Activated naive CD4-positive, alpha-beta T cell treated with anti-CD3 and anti-CD28 coated beads for 36 hours (primary cell): Measurements from ENCODE around the gene TTC23. TPM values are rescaled to one million over a fixed set of nuclear protein-coding genes. Genes with fewer than 3 reads are reported as not detected.

Source experiments
- CTCF ChIA-PET: fragments of 350-600 bp; sonication (Branson Sonifier 250); formaldehyde crosslinking; loops from one replicate; lab custom pipeline; 2021; ENCODE audit warnings: antibody characterized with exemption; lab: Charles Lee
- DNase-seq: peaks from one replicate; pipeline ENCODE4 v3.0.0-alpha.2; 2020
- H3K27ac Mint-ChIP-seq: one replicate; pipeline ENCODE4 v1.8.0; 2021; ENCODE audit warnings: mild to moderate bottlenecking, mixed read lengths
- H3K27me3 Mint-ChIP-seq: one replicate; pipeline ENCODE4 v1.8.0; 2021; ENCODE audit warnings: low read depth, mixed read lengths
- H3K36me3 Mint-ChIP-seq: one replicate; pipeline ENCODE4 v1.8.0; 2021; ENCODE audit warnings: low read depth, mixed read lengths
- H3K4me1 Mint-ChIP-seq: one replicate; pipeline ENCODE4 v1.8.0; 2021; ENCODE audit warnings: low read depth, mixed read lengths
- H3K4me3 Mint-ChIP-seq: one replicate; pipeline ENCODE4 v1.8.0; 2021; ENCODE audit warnings: mild to moderate bottlenecking, moderate library complexity, mixed read lengths
- H3K9me3 Mint-ChIP-seq: one replicate; pipeline ENCODE4 v1.8.0; 2021; ENCODE audit warnings: mixed read lengths
- intact Hi-C: fragments of 100-400 bp; cut with micrococcal nuclease; formaldehyde crosslinking; loops from one replicate; pipeline ENCODE4 v1.15.1; 2023
- total RNA-seq, 2 experiments: library from RNA; stranded (reverse); gene quantifications; one replicate each; pipeline ENCODE4 v1.2.3, GENCODE V29; 2021

TTC23 gene
- total RNA-seq, 2 experiments from 2014 or later: 4.6 to 5.5 TPM

DNA sequence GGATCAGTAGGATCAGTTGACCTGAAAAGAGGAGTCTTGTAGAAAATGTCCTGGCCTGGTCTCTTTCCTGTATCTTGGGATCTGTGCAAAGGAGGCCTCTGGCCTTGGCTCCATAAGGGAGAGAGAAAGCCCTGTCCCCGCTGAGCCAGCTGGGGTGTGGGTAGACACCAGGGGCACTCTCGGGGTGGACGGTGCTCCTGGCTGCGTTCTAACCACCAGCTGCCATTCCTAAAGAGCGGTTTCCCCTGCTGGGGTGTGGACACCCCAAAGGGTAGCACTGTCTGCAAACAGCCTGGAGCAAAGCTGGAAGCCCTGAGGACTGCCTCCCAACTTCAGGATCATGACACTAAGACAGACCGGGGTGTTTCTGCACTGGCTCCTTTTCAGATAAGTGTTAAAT, 121.0 kb downstream of the TTC23 start:
- Mint-ChIP-seq H3K4me1 (no peaks in the 10 kb centered on the region), H3K36me3 (no peaks in the 10 kb centered on the region), H3K27ac (no peak overlapping the region), H3K4me3 (no peak overlapping the region), H3K27me3 (no peaks in the 10 kb centered on the region), H3K9me3 (no peaks in the 10 kb centered on the region)
- CTCF ChIA-PET: no interaction called here
- no peak for DNase-seq
- intact Hi-C loops: no loop called here

DNA sequence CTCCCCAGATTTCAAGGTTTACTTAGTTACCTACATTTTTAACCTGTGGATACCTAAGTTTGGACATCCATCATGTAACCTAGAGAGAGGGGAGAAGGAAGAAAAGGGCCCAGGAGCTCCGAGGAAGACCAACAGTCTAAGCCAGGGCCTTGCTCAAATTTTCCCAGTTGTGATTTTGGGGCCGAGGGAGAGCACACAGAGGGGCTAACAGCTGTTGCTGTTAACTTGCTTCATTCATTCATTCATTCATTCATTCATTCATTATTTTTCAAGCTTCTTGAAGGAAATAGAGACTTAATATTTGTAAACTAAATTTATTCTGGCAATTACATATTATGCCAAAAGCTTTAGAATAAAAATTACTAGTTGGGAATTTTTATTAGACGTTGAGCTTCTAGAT, 121.6 kb downstream of the TTC23 start:
- Mint-ChIP-seq H3K4me1 (no peaks in the 10 kb centered on the region), H3K27me3 (no peaks in the 10 kb centered on the region), H3K27ac (no peak overlapping the region), H3K9me3 (no peaks in the 10 kb centered on the region), H3K4me3 (no peak overlapping the region), H3K36me3 (no peaks in the 10 kb centered on the region)
- DNase-seq: no peak
- CTCF ChIA-PET: interaction anchor here (0.8 kb wide), 1 partner anchor 27 kb away, joined by 3 read pairs; no protein-coding TSS in a partner anchor
- intact Hi-C loops: no loop called here

DNA sequence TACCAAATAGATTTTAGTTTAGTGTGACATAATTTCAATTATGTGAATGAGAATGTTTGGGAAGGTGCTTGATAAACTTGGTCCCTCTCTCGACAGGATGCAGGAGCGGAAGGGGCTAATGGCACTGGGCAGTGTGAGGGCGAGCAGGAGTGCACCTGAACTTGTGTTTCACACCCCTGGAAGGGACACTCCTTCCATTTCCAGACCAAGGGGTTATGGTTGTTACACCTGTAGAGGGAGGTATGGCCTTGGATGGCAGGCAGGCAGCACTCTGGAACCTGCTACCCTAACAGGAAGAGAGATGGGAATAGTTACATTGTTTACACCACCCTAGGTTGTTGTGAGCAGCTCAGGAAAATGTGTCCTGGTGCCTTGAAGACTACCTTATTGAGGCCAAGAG, 122.5 kb downstream of the TTC23 start:
- Mint-ChIP-seq H3K36me3 (no peaks in the 10 kb centered on the region), H3K27ac (no peak overlapping the region), H3K4me1 (no peaks in the 10 kb centered on the region), H3K9me3 (no peaks in the 10 kb centered on the region), H3K4me3 (no peak overlapping the region), H3K27me3 (no peaks in the 10 kb centered on the region)
- CTCF ChIA-PET: interaction anchor here (0.8 kb wide), 1 partner anchor 26 kb away, joined by 3 read pairs; no protein-coding TSS in a partner anchor
- intact Hi-C loops: no loop called here
- no peak for DNase-seq

DNA sequence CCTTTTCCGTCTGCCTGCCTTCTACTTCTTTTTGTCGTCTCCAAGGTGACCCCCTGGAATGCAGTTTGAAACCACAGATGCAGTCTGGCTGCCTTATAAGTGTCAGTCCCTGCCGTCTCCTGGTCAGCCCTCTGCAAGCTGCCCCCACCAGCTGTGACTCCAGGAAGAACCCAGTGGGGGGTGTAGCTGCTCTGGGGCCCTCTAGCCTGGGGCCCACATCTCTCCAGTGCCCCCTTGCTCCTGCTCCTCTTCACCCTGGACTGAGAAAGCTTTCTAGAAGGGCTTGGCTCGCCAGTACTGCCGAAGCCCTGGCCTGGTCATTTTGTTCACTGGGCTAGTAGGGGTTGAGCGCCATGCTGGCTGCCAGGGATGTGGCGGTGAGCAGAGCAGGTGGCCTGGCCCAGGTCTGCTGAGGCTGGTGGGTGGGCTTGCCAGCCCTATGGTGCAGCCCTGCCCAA, 123.2 kb downstream of the TTC23 start:
- Mint-ChIP-seq H3K27me3 (no peaks in the 10 kb centered on the region), H3K9me3 (no peaks in the 10 kb centered on the region), H3K36me3 (no peaks in the 10 kb centered on the region), H3K4me1 (no peaks in the 10 kb centered on the region), H3K4me3 (no peak overlapping the region), H3K27ac (no peak overlapping the region)
- DNase-seq: no peak
- CTCF ChIA-PET: no interaction called here
- intact Hi-C loops: no loop called here

DNA sequence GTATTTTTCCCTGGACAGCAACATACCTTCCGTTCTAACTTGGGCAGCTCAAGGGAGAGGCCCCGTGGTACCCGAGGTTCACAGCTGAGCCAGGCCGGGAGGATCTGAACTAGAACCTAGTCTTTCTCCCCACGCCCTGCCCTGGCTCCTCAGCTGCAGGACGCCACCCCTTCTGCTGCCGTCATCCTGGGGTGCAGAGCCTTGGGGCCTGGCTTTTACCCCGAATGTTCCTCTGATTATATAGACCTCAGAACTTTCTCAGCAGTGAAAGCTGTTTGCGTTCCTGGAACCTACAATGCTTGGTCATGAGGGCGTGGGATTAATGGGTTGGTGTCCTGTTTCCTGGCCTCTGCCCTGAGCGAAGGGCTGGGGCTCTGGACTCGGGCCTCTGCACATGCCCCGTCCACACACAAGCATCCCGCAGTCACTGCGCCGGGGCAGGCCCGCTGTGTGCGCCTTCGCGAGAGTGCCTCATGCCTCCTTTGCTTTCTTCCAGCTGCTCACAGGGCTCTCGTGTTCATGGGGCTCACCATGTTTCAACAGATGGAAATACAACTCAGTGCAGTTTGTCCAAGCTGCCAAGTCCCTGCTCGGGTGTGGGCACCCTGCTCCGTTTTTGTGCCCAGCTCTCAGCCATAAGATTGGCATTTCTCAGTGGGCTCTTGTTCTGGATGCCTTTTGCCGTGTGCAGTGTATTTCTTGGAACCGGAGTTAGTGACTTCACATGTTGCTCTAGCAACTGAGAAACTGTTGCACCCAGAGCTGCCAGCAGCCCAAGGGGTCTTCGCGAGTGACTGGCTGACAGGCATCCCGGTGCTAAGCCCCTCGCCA, 124.1 kb downstream of the TTC23 start:
- no peaks in the 10 kb centered on the region for H3K9me3 Mint-ChIP-seq
- H3K27ac Mint-ChIP-seq: no peak overlapping the region
- no peak overlapping the region for H3K4me3 Mint-ChIP-seq
- intact Hi-C loops: no loop called here
- CTCF ChIA-PET: interaction anchor here (0.6 kb wide), 1 partner anchor 1233 kb away, joined by 3 read pairs; no protein-coding TSS in a partner anchor
- H3K4me1 Mint-ChIP-seq: no peaks in the 10 kb centered on the region
- H3K27me3 Mint-ChIP-seq: no peaks in the 10 kb centered on the region
- no peak for DNase-seq
- no peaks in the 10 kb centered on the region for H3K36me3 Mint-ChIP-seq

DNA sequence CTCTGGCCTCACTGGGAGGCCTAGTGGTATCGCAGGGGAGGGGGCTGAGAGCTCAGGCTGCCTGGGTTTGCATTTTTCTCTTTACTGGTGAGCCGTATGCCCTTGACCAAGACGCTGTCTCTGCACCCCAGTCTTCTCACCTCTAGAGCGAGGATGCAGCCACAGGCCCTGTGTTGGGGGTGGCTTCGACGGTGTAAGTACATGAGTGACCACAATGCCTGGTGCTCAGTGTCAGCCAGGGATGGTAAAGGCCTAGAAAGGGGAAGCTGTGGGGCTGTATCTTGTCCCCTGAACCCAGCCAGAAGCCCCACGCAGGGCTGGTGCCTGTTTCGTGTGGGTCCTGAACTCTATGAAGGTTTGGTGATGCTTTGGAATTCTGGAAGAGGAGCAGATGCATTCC, 124.7 kb downstream of the TTC23 start:
- intact Hi-C loops: no loop called here
- H3K36me3 Mint-ChIP-seq: no peaks in the 10 kb centered on the region
- no peak overlapping the region for H3K4me3 Mint-ChIP-seq
- CTCF ChIA-PET: no interaction called here
- H3K9me3 Mint-ChIP-seq: no peaks in the 10 kb centered on the region
- no peak for DNase-seq
- no peaks in the 10 kb centered on the region for H3K4me1 Mint-ChIP-seq
- no peak overlapping the region for H3K27ac Mint-ChIP-seq
- no peaks in the 10 kb centered on the region for H3K27me3 Mint-ChIP-seq

DNA sequence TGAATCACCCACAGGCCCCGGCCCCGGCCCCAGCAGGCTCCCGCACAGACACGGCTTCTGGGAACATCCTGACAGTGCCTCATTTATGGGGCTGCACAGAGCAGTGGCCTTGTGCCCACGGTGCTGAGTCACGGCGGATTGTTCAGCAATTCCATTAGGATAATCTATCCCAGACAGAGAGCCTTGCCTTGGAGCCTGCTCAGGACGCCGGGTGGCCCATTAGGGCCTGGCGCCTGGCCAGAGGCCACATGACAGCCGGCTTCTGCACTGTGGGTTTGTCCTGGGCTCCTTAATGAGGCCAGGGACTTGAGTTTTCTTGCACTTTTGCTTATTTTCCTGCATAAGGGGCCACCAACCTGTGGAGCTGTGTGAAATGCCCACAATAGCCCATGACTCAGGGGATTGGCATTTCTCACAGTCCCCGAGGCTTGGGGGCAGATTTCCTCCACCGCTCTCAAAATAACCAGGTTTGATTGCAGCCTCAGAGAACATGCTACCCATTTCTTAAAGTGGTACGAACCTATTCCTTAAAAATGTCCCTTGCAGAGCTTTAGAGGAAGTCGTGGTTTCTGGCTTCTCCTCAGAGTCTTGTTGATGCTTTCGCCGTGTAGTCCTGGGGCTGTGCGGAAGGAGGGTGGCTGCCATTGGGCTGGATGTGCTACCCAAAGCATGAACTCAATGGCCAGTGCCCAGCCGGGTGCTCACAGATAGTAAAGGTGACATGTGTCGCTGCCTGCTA, 125.5 kb downstream of the TTC23 start:
- no peaks in the 10 kb centered on the region for H3K36me3 Mint-ChIP-seq
- H3K27ac Mint-ChIP-seq: no peak overlapping the region
- intact Hi-C loops: no loop called here
- CTCF ChIA-PET: no interaction called here
- no peaks in the 10 kb centered on the region for H3K9me3 Mint-ChIP-seq
- H3K27me3 Mint-ChIP-seq: no peaks in the 10 kb centered on the region
- no peaks in the 10 kb centered on the region for H3K4me1 Mint-ChIP-seq
- DNase-seq: no peak
- no peak overlapping the region for H3K4me3 Mint-ChIP-seq

DNA sequence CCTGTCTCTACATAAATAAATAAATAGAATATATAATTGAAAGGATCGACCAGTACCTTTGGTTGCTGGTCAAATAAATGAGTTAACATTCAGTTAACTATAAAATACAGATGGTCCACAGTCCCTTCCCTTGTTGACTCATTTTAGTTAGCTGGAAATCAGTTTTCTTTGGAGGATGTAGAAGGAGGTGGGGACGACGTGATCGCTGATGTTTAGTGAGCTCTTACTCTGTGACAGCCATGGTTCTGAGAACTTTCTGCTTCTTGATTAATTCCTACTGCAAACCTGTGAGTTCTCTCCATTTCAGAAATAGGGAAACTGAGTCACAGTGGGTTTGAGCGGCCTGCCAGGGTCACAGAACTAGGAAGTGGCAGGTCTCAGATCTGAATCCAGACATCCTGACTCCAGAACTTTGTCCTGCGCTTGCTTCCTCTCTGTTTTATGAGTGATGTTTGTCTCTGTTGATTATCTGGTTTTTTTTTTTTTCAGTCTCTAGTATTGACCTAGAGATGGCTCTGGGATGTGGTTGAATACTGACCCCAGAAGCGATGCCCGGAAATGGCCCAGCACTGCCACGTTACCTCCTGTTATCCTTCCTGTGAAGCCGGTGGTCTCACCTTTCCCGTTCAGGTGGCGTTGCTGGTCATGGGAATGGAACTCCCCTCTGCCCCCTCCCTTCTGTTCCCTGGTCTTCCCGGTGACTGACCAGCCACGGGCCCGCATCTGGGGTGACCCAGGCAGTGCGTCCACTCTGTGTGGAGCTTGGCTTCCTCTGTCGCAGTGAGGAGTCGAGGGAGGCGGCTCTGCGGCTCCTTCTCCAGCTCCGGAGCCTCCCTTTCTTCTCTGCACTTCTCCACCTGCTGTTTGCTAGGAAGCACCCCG, 126.3 kb downstream of the TTC23 start:
- Mint-ChIP-seq H3K9me3 (no peaks in the 10 kb centered on the region), H3K27me3 (no peaks in the 10 kb centered on the region), H3K4me1 (no peaks in the 10 kb centered on the region), H3K27ac (no peak overlapping the region), H3K36me3 (no peaks in the 10 kb centered on the region), H3K4me3 (no peak overlapping the region)
- intact Hi-C loops: no loop called here
- DNase-seq: no peak
- CTCF ChIA-PET: interaction anchor here (0.9 kb wide), 1 partner anchor 22 kb away, joined by 3 read pairs; no protein-coding TSS in a partner anchor

DNA sequence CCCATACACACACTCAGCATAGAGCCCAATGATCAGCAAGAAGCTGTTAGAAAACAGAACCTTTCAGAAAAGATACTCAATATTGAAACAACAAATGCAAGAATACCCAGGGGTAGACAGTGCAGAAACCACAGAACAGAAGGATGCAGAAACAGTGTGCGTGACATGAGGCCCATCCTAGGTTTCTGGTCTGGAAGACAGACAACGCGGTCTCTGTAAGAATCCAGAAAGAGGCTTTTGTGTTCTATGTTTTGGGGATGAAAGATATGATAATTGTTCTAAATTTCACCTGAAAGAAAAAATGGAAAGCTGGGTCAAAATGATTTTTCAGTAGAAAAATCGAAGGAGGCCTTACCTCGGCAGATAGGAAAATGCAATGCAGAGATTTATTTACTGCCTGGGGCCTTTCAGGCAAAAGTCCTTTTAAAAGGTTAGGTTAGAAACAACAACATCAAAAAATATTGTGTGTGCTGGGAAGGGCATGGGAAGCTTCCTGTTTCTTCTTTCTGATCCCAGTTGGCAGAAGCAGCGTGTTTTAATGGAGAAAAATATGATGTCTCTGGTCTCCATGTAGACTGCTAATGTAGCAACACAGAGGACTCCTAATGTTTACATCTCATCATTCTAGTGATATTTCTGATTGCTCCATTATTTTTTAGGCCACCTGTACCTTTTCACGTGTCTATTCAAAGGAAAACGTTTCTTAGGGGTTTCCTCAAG, 127.5 kb downstream of the TTC23 start:
- no peak for DNase-seq
- intact Hi-C loops: no loop called here
- Mint-ChIP-seq H3K4me3 (no peak overlapping the region), H3K36me3 (no peaks in the 10 kb centered on the region), H3K9me3 (no peaks in the 10 kb centered on the region), H3K27ac (no peak overlapping the region), H3K27me3 (no peaks in the 10 kb centered on the region), H3K4me1 (no peaks in the 10 kb centered on the region)
- CTCF ChIA-PET: interaction anchor here (0.6 to 1.4 kb wide), 3 partner anchors 17 to 694 kb away, joined by 3 to 5 read pairs (median 3); partner anchors contain the start of gene SYNM

DNA sequence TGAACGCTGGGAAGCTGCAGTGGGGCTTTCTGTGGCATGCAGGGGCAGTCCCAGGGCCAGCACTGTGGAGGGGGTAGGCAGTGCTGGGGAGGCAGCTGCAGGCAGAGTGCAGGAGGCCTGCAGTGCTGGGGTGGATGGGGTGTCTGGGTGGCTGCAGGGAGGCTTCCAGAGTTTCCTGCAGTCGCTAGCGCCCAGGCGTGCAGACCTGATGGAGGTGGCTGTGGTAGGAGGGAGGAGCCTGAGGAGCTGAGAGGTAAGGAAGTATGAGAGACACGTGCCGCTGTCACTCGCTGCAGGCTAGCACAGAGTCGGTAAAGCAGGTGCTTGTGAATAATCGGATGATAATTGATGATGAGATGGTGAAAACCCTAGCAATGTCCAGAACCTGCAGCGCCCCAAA, 128.2 kb downstream of the TTC23 start:
- Mint-ChIP-seq H3K27me3 (no peaks in the 10 kb centered on the region), H3K36me3 (no peaks in the 10 kb centered on the region), H3K27ac (no peak overlapping the region), H3K9me3 (no peaks in the 10 kb centered on the region), H3K4me3 (no peak overlapping the region), H3K4me1 (no peaks in the 10 kb centered on the region)
- CTCF ChIA-PET: interaction anchor here (0.6 to 1.4 kb wide), 3 partner anchors 16 to 694 kb away, joined by 3 to 5 read pairs (median 4); partner anchors contain the start of gene SYNM
- intact Hi-C loops: no loop called here
- no peak for DNase-seq

DNA sequence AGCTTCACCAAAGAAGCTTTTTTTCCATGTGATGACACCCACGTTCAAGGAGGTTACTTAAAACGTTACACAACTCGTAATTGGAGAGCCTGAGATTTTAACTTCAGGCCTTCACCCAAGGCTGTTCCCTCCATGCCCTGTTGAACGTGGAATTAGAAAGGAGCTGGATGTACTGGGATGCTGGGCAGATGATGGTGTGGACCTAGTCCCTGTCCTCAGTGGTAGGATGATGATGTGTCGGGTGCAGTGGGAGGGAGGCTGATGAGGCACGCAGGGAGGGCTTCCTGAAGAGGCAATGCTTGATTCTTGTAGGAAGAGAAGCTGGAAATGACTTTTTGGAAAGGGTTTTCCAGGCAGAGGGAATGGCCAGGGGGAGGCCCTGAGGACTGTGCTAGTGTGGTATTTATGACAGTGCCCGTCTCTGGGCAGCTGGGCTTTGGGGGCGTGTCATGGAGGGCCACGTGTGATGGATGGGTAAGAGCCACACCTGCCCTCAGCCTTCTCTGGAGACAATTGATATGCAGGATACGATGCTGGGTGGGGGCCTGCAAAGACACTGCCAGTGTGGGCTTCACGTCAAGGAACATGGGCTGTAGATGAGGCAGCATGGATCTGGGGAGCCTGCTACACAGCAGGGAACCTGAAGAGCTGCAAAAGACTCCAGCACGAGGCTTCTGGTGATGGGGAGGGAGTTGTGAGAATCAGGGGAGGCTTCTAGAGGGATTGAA, 129.2 kb downstream of the TTC23 start:
- H3K36me3 Mint-ChIP-seq: no peaks in the 10 kb centered on the region
- no peaks in the 10 kb centered on the region for H3K27me3 Mint-ChIP-seq
- no peaks in the 10 kb centered on the region for H3K4me1 Mint-ChIP-seq
- H3K9me3 Mint-ChIP-seq: no peaks in the 10 kb centered on the region
- CTCF ChIA-PET: interaction anchor here (0.9 to 1.3 kb wide), 2 partner anchors 19 to 93 kb away, joined by 3 to 4 read pairs; no protein-coding TSS in a partner anchor
- intact Hi-C loops: no loop called here
- H3K4me3 Mint-ChIP-seq: no peak overlapping the region
- DNase-seq: no peak
- H3K27ac Mint-ChIP-seq: no peak overlapping the region
